Endothelial cell of umbilical vein (primary cell): ENCODE data around the gene PCDH9. TPM values are rescaled to one million over a fixed set of nuclear protein-coding genes. Genes with fewer than 3 reads are reported as not detected.

ENCODE experiments used
- BruUV-seq: library from RNA; stranded (reverse); fragments of 400-500 nt; replicated peaks from 2 replicates; lab custom pipeline; 2021; lab: Mats Ljungman, UMichigan
- CTCF ChIA-PET: fragments of 300-600, 350-600 bp; sonication (Branson Sonifier 250); formaldehyde crosslinking; loops from one replicate; lab custom pipeline; 2021; ENCODE audit warnings: antibody characterized with exemption, inconsistent platforms; lab: Charles Lee
- POLR2A ChIA-PET: fragments of 300-600, 350-600 bp; sonication (Branson Sonifier 250); formaldehyde crosslinking; loops from one replicate; lab custom pipeline; 2021; ENCODE audit warnings: antibody characterized with exemption, inconsistent platforms; lab: Charles Lee
- DNase-seq: peaks from one replicate; pipeline ENCODE4 v3.0.0-alpha.2; 2011; ENCODE audit warnings: low read depth, low spot score
- FAIRE-seq: peaks from 2 replicates; lab custom pipeline; 2011; peaks lifted over from hg19 to GRCh38; lab: Jason Lieb, UNC
- H2AFZ ChIP-seq: 2 replicates; pipeline ENCODE4 v1.6.0; 2012; ENCODE audit warnings: low read depth, low read length, control low read depth, inconsistent platforms
- H3K27ac ChIP-seq: 2 replicates; pipeline ENCODE4 v1.5.1; 2011; ENCODE audit warnings: low read depth, mild to moderate bottlenecking, control low read depth, low read length, moderate library complexity; ENCODE audit not compliant: insufficient read depth
- H3K27me3 ChIP-seq, 2 experiments: 2 replicates each; pipeline versions ENCODE4 v1.6.0 to v1.6.1; 2011; ENCODE audit warnings: low read length in 2 of 2, mixed read lengths in 1 of 2; ENCODE audit not compliant: control insufficient read depth in 2 of 2, insufficient read depth in 2 of 2
- H3K36me3 ChIP-seq, 2 experiments: 2 replicates in 1 of 2; 3 replicates in 1 of 2; pipeline ENCODE4 v1.5.1; 2011; ENCODE audit warnings: low read length in 2 of 2, mild to moderate bottlenecking in 1 of 2, moderate library complexity in 1 of 2; ENCODE audit not compliant: control insufficient read depth in 2 of 2, insufficient read depth in 2 of 2; ENCODE audit errors: extremely low read depth in 1 of 2
- H3K4me1 ChIP-seq: 3 replicates; pipeline ENCODE4 v1.5.1; 2011; ENCODE audit warnings: mild to moderate bottlenecking, low read length; ENCODE audit not compliant: control insufficient read depth, insufficient read depth; ENCODE audit errors: extremely low read depth
- H3K4me2 ChIP-seq: 2 replicates; pipeline ENCODE4 v1.6.1; 2011; ENCODE audit warnings: low read length, control low read depth, mixed read lengths; ENCODE audit not compliant: insufficient read depth
- H3K4me3 ChIP-seq, 3 experiments: fragments of 200-600 bp in 1 of 3; sonication (generic), shearing (Covaris generic) in 1 of 3; replicated peaks in 1 of 3; 2 replicates each; pipeline ENCODE4 v1.5.1; 2011 to 2016; ENCODE audit warnings: control low read depth in 3 of 3, low read length in 3 of 3, mild to moderate bottlenecking in 2 of 3, inconsistent platforms in 1 of 3, low read depth in 1 of 3, moderate library complexity in 1 of 3; ENCODE audit not compliant: insufficient read depth in 1 of 3
- H3K79me2 ChIP-seq: 2 replicates; pipeline ENCODE4 v1.6.0; 2012; ENCODE audit warnings: low read length, inconsistent platforms; ENCODE audit not compliant: control insufficient read depth, insufficient read depth
- H3K9ac ChIP-seq: replicated peaks from 2 replicates; pipeline ENCODE3; 2011; ENCODE audit warnings: low read length, control low read depth; ENCODE audit not compliant: insufficient read depth; ENCODE audit errors: extremely low read depth
- H3K9me1 ChIP-seq: replicated peaks from 3 replicates; pipeline ENCODE4 v1.6.0; 2011; ENCODE audit warnings: mild to moderate bottlenecking, low read length; ENCODE audit not compliant: control insufficient read depth, insufficient read depth; ENCODE audit errors: extremely low read depth
- H3K9me3 ChIP-seq: replicated peaks from 2 replicates; pipeline ENCODE4 v1.5.1; 2012; ENCODE audit warnings: low read length, inconsistent platforms; ENCODE audit not compliant: control insufficient read depth, insufficient read depth
- H4K20me1 ChIP-seq: replicated peaks from 2 replicates; pipeline ENCODE3; 2011; ENCODE audit warnings: mild to moderate bottlenecking, low read length; ENCODE audit not compliant: control insufficient read depth, insufficient read depth; ENCODE audit errors: extremely low read depth
- CTCF ChIP-seq, 2 donors: IDR thresholded peaks; 1 replicate in 1 of 2; 2 replicates in 1 of 2; pipeline ENCODE4 v1.5.1; 2011; ENCODE audit warnings: low read length in 2 of 2, mild to moderate bottlenecking in 2 of 2, moderate library complexity in 2 of 2, control low read depth in 1 of 2, inconsistent platforms in 1 of 2, low read depth in 1 of 2; ENCODE audit not compliant: insufficient read depth in 1 of 2; ENCODE audit errors: extremely low read depth in 1 of 2
- EZH2 ChIP-seq: IDR thresholded peaks from 2 replicates; pipeline ENCODE4 v1.6.1; 2012; ENCODE audit warnings: borderline replicate concordance, low read depth, mild to moderate bottlenecking, moderate library complexity, low read length, inconsistent platforms; ENCODE audit not compliant: severe bottlenecking
- FOS ChIP-seq: IDR thresholded peaks from 2 replicates; pipeline ENCODE4 v1.6.1; 2011; ENCODE audit warnings: mild to moderate bottlenecking, low read length, moderate library complexity, borderline replicate concordance; ENCODE audit not compliant: insufficient read depth
- GATA2 ChIP-seq: IDR thresholded peaks from 2 replicates; pipeline ENCODE4 v1.7.0; 2011; ENCODE audit warnings: low read depth, mild to moderate bottlenecking, moderate library complexity, mixed read lengths, low read length; ENCODE audit not compliant: insufficient read length, insufficient read depth
- JUN ChIP-seq: IDR thresholded peaks from 2 replicates; pipeline ENCODE4 v1.6.1; 2011; ENCODE audit warnings: borderline replicate concordance, low read depth; ENCODE audit not compliant: insufficient read length, insufficient read depth
- MAX ChIP-seq: IDR thresholded peaks from 2 replicates; pipeline ENCODE4 v1.6.1; 2011; ENCODE audit not compliant: insufficient read depth, insufficient read length
- MYC ChIP-seq: IDR thresholded peaks from one replicate; pipeline ENCODE4 v1.6.1; 2011; ENCODE audit warnings: mild to moderate bottlenecking, low read depth, low read length
- POLR2A ChIP-seq: IDR thresholded peaks from 2 replicates; pipeline ENCODE4 v1.6.1; 2012; ENCODE audit warnings: low read depth, mild to moderate bottlenecking, control low read depth, low read length
- POLR2AphosphoS5 ChIP-seq: IDR thresholded peaks from 2 replicates; pipeline ENCODE4 v1.6.1; 2012; ENCODE audit warnings: low read depth, mild to moderate bottlenecking, control low read depth, low read length, moderate library complexity; ENCODE audit not compliant: insufficient read depth
- dilution Hi-C: fragments of 300-500 bp; cut with MboI; formaldehyde crosslinking; loops from one replicate; pipeline ENCODE4 v1.15.0; 2019; ENCODE audit warnings: low sequenced_read_pairs; ENCODE audit not compliant: extremely low pct_ligation_motif_present
- intact Hi-C: fragments of 100-400 bp; cut with micrococcal nuclease; formaldehyde crosslinking; loops from one replicate; pipeline ENCODE4 v1.10.0; 2022
- polyA plus RNA-seq, 4 experiments: library from polyadenylated mRNA; depleted of rRNA in 3 of 4; stranded (reverse) in 3 of 4; unstranded in 1 of 4; fragments of >200 nt; gene quantifications; 2 replicates each; pipeline versions ENCODE4 v1.2.1 to v1.2.3, GENCODE V29; 2011 to 2012; ENCODE audit warnings: missing spikeins in 1 of 4
- total RNA-seq: library from RNA; stranded (reverse); gene quantifications from 2 replicates; pipeline ENCODE4 v1.2.3, GENCODE V29; 2021

PCDH9 gene
- total and polyA plus RNA-seq, 2 donors (not counting 3 experiments of a cell fraction or from before 2014, with no cell fraction given): 1.1 to 5.2 TPM

- H3K36me3 ChIP-seq: no peaks in the 10 kb centered on the region
- dilution Hi-C loops (no loop called here), intact Hi-C loops (no loop called here)
- H3K4me3 ChIP-seq: no peak overlapping the region
- no peaks in the 10 kb centered on the region for H3K9me1 ChIP-seq
- no peak overlapping the region for H3K9ac ChIP-seq
- no peaks in the 10 kb centered on the region for H3K79me2 ChIP-seq
- no peak overlapping the region for H2AFZ ChIP-seq
- H3K4me2 ChIP-seq: no peak overlapping the region
- H3K27me3 ChIP-seq: no peaks in the 10 kb centered on the region
- H3K27ac ChIP-seq: no peak overlapping the region
- no peaks in the 10 kb centered on the region for H3K9me3 ChIP-seq
- ChIA-PET POLR2A (no interaction called here), CTCF (no interaction called here)
- BruUV-seq: no TSS peak
- DNase-seq (no peak), FAIRE-seq (no peak)
- H3K4me1 ChIP-seq: no peaks in the 10 kb centered on the region
- no peaks in the 10 kb centered on the region for H4K20me1 ChIP-seq
- TF ChIP-seq JUN (no peak), EZH2 (no peak), POLR2AphosphoS5 (no peak), CTCF (IDR thresholded peaks at IDR 0.05; ENCODE audit: extremely low read depth in 1 of 2, insufficient read depth in 1 of 2, low read depth in 1 of 2, low read length in 2 of 2) (no peak), GATA2 (no peak), FOS (no peak), POLR2A (no peak), MYC (no peak), MAX (no peak)
These were observed 481.4 kb downstream of the PCDH9 start for GRCh38 chr13:66748712-66749111.
